Thoracic aorta (tissue), 2 donors: ENCODE measurements around the gene CTNNA2. TPM values are rescaled to one million over a fixed set of nuclear protein-coding genes. Genes with fewer than 3 reads are reported as not detected.

Source experiments
- ATAC-seq: fragments of 150-250 bp; one replicate; pipeline ENCODE4 v1.8.0; 2017; ENCODE audit warnings: low read depth; ENCODE audit not compliant: insufficient number of reproducible peaks, low FRiP score
- DNase-seq: peaks from one replicate; pipeline ENCODE4 v3.0.0-alpha.2; 2020; ENCODE audit warnings: low spot score
- H3K27ac ChIP-seq, 2 donors: fragments of 200-600 bp; sonication (generic); 1 replicate in 1 of 2; 2 replicates in 1 of 2; pipeline ENCODE4 v1.5.1; 2016; ENCODE audit warnings: mild to moderate bottlenecking in 2 of 2, moderate library complexity in 2 of 2
- H3K27me3 ChIP-seq: fragments of 200-600 bp; sonication (generic); replicated peaks from 2 replicates; pipeline ENCODE4 v1.6.0; 2016; ENCODE audit warnings: mild to moderate bottlenecking; ENCODE audit not compliant: insufficient read depth
- H3K36me3 ChIP-seq: fragments of 200-600 bp; sonication (generic); one replicate; pipeline ENCODE4 v1.5.1; 2016
- H3K4me1 ChIP-seq, 2 donors: fragments of 200-600 bp; sonication (generic); 1 replicate in 1 of 2; 2 replicates in 1 of 2; pipeline versions ENCODE4 v1.5.1 to v1.6.0; 2016; ENCODE audit warnings: low read depth in 2 of 2, mild to moderate bottlenecking in 1 of 2; ENCODE audit not compliant: control insufficient read depth in 1 of 2
- H3K4me3 ChIP-seq: fragments of 200-600 bp; sonication (generic); 2 replicates; pipeline ENCODE4 v1.5.1; 2016; ENCODE audit warnings: mild to moderate bottlenecking
- H3K9me3 ChIP-seq: fragments of 200-600 bp; sonication (generic); 2 replicates; pipeline ENCODE4 v1.5.1; 2016
- total RNA-seq, 2 donors: library from RNA; depleted of rRNA; stranded (reverse); fragments of >200 nt; gene quantifications; one replicate each; pipeline versions ENCODE4 v1.1.0 to v1.2.3, GENCODE V29; 2016
- TF ChIP-seq, protein P1 (sequence below): fragments of 200-600 bp; sonication (generic); IDR thresholded peaks from one replicate; pipeline ENCODE4 v1.5.1; 2019; ENCODE audit warnings: antibody characterized with exemption

The CTNNA2 gene
- total RNA-seq: not detected

GRCh38 chr2:79512442-79513401, at the start of gene CTNNA2:
TSS of gene CTNNA2 (plus strand) at chr2:79513051.
- Histone ChIP-seq H3K4me3 (peak within 1 kb of the TSS; percentile 50), H3K9me3 (no peaks in the 10 kb centered on the region), H3K27ac (no peak within 1 kb of the TSS), H3K4me1 (no peaks in the 10 kb centered on the region), H3K27me3 (no peaks in the 10 kb centered on the region), H3K36me3 (no peaks in the 10 kb centered on the region)
- no peak for ATAC-seq
- DNase-seq: no peak
- TF ChIP-seq, protein P1, sequence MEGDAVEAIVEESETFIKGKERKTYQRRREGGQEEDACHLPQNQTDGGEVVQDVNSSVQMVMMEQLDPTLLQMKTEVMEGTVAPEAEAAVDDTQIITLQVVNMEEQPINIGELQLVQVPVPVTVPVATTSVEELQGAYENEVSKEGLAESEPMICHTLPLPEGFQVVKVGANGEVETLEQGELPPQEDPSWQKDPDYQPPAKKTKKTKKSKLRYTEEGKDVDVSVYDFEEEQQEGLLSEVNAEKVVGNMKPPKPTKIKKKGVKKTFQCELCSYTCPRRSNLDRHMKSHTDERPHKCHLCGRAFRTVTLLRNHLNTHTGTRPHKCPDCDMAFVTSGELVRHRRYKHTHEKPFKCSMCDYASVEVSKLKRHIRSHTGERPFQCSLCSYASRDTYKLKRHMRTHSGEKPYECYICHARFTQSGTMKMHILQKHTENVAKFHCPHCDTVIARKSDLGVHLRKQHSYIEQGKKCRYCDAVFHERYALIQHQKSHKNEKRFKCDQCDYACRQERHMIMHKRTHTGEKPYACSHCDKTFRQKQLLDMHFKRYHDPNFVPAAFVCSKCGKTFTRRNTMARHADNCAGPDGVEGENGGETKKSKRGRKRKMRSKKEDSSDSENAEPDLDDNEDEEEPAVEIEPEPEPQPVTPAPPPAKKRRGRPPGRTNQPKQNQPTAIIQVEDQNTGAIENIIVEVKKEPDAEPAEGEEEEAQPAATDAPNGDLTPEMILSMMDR: no peak

GRCh38 chr2:79487399-79487798, 25.5 kb upstream of the CTNNA2 start:
- no peaks in the 10 kb centered on the region for H3K9me3 ChIP-seq
- no peaks in the 10 kb centered on the region for H3K27me3 ChIP-seq
- no peaks in the 10 kb centered on the region for H3K36me3 ChIP-seq
- DNase-seq (no peak), ATAC-seq (no peak)
- no peak overlapping the region for H3K27ac ChIP-seq
- no peak overlapping the region for H3K4me3 ChIP-seq
- TF ChIP-seq, protein P1: no peak
- no peaks in the 10 kb centered on the region for H3K4me1 ChIP-seq

DNA sequence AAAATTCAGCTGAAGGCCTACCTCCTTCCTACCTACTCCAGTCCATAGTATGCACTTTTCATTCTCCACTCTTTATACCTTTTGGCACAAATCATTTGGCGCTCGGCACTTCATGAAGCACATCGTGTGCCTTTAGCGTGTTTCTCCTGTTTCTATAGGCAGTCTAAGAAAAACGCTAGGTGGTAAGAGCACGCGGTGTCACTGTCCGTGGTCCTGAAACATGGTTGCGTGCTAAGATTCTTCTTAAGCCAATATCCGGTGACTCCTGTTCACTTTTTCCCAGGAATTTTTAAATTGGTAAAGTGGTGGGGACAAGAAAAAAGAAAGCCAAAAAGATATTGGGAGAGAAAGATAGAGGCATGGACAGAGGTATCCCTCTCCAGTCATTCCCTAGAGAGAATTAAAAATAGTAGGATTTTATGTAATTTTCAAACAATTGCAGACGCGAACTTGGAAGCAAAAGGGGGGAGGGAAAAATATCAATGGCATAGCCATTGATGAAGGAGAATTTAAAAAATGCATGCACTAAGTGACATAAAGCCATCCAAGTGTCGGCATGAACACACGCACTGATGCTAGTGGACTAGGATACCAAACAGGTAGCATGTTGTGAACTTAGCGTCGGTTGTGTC, 1.4 kb upstream of the CTNNA2 start:
- Histone ChIP-seq H3K9me3 (no peaks in the 10 kb centered on the region), H3K4me3 (no peak overlapping the region), H3K27ac (no peak overlapping the region), H3K4me1 (no peaks in the 10 kb centered on the region), H3K27me3 (no peaks in the 10 kb centered on the region), H3K36me3 (no peaks in the 10 kb centered on the region)
- ATAC-seq (no peak), DNase-seq (no peak)
- TF ChIP-seq, protein P1: no peak

GRCh38 chr2:79513711-79514110, 860 bp downstream of the CTNNA2 start:
- H3K27me3 ChIP-seq: no peaks in the 10 kb centered on the region
- no peak overlapping the region for H3K4me3 ChIP-seq
- H3K9me3 ChIP-seq: no peaks in the 10 kb centered on the region
- TF ChIP-seq, protein P1: no peak
- no peak overlapping the region for H3K27ac ChIP-seq
- DNase-seq (no peak), ATAC-seq (no peak)
- no peaks in the 10 kb centered on the region for H3K4me1 ChIP-seq
- H3K36me3 ChIP-seq: no peaks in the 10 kb centered on the region

GRCh38 chr2:79529636-79530035, 16.8 kb downstream of the CTNNA2 start:
- no peaks in the 10 kb centered on the region for H3K4me1 ChIP-seq
- no peak overlapping the region for H3K4me3 ChIP-seq
- no peak overlapping the region for H3K27ac ChIP-seq
- TF ChIP-seq, protein P1: no peak
- ATAC-seq: no peak
- H3K9me3 ChIP-seq: no peaks in the 10 kb centered on the region
- DNase-seq: no peak
- H3K27me3 ChIP-seq: no peaks in the 10 kb centered on the region
- H3K36me3 ChIP-seq: no peaks in the 10 kb centered on the region
